ENCODE results near the gene RSAD2.

GRCh38 chr2:6856548-6856920, 21.0 kb upstream of the RSAD2 start:
- no peak for TF ChIP-seq POLR2A (IDR thresholded peaks at IDR 0.05)
- TF ChIP-seq, protein P1, sequence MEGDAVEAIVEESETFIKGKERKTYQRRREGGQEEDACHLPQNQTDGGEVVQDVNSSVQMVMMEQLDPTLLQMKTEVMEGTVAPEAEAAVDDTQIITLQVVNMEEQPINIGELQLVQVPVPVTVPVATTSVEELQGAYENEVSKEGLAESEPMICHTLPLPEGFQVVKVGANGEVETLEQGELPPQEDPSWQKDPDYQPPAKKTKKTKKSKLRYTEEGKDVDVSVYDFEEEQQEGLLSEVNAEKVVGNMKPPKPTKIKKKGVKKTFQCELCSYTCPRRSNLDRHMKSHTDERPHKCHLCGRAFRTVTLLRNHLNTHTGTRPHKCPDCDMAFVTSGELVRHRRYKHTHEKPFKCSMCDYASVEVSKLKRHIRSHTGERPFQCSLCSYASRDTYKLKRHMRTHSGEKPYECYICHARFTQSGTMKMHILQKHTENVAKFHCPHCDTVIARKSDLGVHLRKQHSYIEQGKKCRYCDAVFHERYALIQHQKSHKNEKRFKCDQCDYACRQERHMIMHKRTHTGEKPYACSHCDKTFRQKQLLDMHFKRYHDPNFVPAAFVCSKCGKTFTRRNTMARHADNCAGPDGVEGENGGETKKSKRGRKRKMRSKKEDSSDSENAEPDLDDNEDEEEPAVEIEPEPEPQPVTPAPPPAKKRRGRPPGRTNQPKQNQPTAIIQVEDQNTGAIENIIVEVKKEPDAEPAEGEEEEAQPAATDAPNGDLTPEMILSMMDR (IDR thresholded peaks at IDR 0.05), result no peak

Data from breast epithelium (tissue), 3 donors.